BE2C (cell line): ENCODE measurements around the gene ST6GALNAC3.

Source experiments
- DNase-seq: peaks from one replicate; pipeline ENCODE4 v3.0.0-alpha.2; 2020
- H3K27me3 ChIP-seq: fragments of 250-450 bp; sonication (Bioruptor Pico); 2 replicates; pipeline ENCODE4 v1.5.1; 2020; ENCODE audit warnings: mild to moderate bottlenecking
- H3K36me3 ChIP-seq: fragments of 250-450 bp; sonication (Bioruptor Pico); 2 replicates; pipeline ENCODE4 v1.5.1; 2020; ENCODE audit warnings: mild to moderate bottlenecking
- H3K4me1 ChIP-seq: fragments of 250-450 bp; sonication (Bioruptor Pico); 2 replicates; pipeline ENCODE4 v1.5.1; 2020
- H3K4me3 ChIP-seq: 2 replicates; pipeline ENCODE4 v1.5.1; 2011; ENCODE audit warnings: low read depth, low read length
- H3K9me3 ChIP-seq: fragments of 250-450 bp; sonication (Bioruptor Pico); 2 replicates; pipeline ENCODE4 v1.5.1; 2020
- TF ChIP-seq, protein P1 (sequence below): IDR thresholded peaks from 2 replicates; pipeline ENCODE4 v1.5.1; 2012; ENCODE audit warnings: mild to moderate bottlenecking, low read depth, low read length

Gene ST6GALNAC3

DNA sequence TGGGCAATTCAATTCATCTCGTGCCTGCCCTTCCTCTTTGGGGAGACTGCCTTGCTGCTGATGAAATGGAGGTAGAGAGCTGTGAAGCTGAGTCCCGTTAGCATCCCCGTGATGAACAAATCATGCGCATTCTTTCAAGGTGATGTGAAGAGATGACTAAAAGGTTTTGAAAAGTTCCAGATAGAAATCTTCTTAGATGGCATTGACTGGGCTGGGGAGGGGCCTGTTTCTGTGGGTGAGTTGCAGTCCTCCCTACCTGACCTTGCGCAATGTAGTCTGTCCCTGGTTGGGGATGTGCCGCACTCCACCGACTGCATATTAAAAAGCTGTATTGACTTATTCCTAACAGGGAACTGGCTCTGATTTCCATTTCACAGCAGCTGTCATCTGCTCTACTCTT is 49.6 kb downstream of the ST6GALNAC3 start:
- no peaks in the 10 kb centered on the region for H3K9me3 ChIP-seq
- no peaks in the 10 kb centered on the region for H3K4me1 ChIP-seq
- no peak for DNase-seq
- H3K27me3 ChIP-seq = no peaks in the 10 kb centered on the region
- no peaks in the 10 kb centered on the region for H3K36me3 ChIP-seq
- H3K4me3 ChIP-seq = no peak overlapping the region
- TF ChIP-seq, protein P1, sequence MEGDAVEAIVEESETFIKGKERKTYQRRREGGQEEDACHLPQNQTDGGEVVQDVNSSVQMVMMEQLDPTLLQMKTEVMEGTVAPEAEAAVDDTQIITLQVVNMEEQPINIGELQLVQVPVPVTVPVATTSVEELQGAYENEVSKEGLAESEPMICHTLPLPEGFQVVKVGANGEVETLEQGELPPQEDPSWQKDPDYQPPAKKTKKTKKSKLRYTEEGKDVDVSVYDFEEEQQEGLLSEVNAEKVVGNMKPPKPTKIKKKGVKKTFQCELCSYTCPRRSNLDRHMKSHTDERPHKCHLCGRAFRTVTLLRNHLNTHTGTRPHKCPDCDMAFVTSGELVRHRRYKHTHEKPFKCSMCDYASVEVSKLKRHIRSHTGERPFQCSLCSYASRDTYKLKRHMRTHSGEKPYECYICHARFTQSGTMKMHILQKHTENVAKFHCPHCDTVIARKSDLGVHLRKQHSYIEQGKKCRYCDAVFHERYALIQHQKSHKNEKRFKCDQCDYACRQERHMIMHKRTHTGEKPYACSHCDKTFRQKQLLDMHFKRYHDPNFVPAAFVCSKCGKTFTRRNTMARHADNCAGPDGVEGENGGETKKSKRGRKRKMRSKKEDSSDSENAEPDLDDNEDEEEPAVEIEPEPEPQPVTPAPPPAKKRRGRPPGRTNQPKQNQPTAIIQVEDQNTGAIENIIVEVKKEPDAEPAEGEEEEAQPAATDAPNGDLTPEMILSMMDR = no peak

DNA sequence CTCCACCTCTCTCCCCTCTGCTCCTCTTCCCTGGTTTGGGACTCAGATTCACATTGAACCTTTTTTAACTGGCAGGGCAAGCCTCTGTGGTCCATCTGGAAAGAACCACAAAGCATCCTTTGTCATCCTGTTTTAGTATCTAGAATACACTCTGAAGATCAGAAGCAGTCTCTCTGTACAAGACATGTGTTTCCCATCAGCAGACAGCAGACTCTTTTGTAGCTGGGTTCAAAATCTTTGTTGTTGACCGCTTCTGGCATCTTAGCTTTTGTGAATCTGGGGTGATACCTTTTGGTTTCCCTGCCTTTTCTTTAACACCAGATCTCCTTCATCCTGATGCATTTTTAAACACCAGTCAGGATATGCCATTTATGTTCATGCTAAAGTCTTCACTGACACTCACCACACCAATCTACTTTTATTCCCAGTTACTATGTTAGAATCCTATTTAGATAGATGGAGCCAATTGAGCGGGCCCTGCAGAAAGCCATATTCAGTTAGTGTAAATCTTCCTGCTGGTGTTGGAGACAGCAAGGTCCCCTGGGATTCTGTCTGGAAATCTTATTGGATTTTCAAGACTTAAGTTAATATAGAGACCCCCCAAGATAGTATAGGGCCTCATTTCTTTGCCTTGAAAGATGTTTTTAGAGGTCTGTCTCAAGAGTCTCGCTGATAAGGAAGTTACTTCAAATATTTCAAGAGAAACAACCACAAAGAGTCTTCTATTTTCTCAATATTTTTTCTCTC is 51.1 kb downstream of the ST6GALNAC3 start:
- Histone ChIP-seq H3K9me3 (no peaks in the 10 kb centered on the region), H3K4me3 (no peak overlapping the region), H3K36me3 (no peaks in the 10 kb centered on the region), H3K27me3 (no peaks in the 10 kb centered on the region), H3K4me1 (no peaks in the 10 kb centered on the region)
- TF ChIP-seq, protein P1 = no peak
- DNase-seq = no peak

DNA sequence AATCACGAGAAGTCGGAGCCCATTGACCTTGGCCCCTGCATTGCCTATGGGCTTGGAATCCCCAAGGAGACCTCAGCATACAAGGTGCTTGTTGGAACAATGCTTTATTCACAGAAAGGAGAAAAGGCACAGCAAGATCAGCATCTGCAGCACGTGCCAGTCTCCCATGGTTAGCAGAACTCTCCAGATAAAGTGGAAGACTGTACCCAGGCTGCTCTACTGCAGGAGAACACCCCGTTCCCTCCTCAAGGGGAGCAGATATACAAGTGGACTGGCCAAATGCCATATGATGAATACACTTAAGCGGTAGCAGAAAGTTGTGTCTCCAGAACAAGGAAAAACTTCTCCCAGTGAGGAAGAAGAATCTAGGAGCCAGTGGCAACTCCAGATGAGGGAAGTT is 53.5 kb downstream of the ST6GALNAC3 start:
- no peaks in the 10 kb centered on the region for H3K4me1 ChIP-seq
- no peaks in the 10 kb centered on the region for H3K36me3 ChIP-seq
- H3K27me3 ChIP-seq = no peaks in the 10 kb centered on the region
- no peak for DNase-seq
- TF ChIP-seq, protein P1 = no peak
- no peak overlapping the region for H3K4me3 ChIP-seq
- no peaks in the 10 kb centered on the region for H3K9me3 ChIP-seq

DNA sequence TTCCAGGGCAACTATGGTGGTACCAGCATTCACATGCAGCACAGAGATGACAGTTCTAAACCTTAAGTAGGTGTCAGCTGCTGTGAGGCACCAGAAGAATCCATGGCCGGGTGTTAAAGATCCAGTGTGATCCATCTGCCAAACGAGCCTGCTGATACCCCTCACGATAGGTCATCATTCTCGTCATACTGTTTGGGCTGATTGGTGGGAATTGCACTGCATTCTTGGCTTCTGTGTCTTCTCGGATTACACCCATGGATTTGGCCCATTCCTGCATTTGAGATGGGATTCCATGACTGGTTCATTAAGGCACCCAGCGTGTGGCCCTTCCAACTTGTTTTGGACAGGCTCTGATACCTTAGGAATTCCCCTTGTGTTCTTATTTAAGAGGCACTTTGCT is 55.2 kb downstream of the ST6GALNAC3 start:
- H3K36me3 ChIP-seq = no peaks in the 10 kb centered on the region
- H3K27me3 ChIP-seq = no peaks in the 10 kb centered on the region
- H3K4me3 ChIP-seq = no peak overlapping the region
- no peaks in the 10 kb centered on the region for H3K9me3 ChIP-seq
- no peak for DNase-seq
- no peaks in the 10 kb centered on the region for H3K4me1 ChIP-seq
- TF ChIP-seq, protein P1 = no peak

DNA sequence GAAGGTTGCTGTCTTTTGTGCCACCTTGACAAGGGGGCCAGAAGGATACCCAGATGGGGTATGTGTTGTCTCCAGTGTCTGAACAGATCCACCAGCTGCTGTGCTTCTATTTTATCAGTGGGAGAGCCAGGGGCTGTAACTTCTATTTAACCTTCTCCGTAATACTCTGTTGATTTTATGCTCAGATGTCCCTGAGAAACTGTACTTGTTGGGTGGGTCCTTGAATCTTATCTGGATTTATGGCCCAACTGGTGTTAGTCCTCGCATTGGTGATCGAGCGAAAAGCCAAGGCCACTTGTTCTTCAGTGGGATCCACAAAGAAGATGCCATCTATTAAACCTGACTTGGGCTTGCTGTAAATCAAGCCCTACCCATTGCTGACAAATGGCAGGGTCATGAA is 56.4 kb downstream of the ST6GALNAC3 start:
- H3K4me1 ChIP-seq = no peaks in the 10 kb centered on the region
- no peaks in the 10 kb centered on the region for H3K9me3 ChIP-seq
- DNase-seq = no peak
- H3K4me3 ChIP-seq = no peak overlapping the region
- H3K27me3 ChIP-seq = no peaks in the 10 kb centered on the region
- TF ChIP-seq, protein P1 = no peak
- H3K36me3 ChIP-seq = no peaks in the 10 kb centered on the region

DNA sequence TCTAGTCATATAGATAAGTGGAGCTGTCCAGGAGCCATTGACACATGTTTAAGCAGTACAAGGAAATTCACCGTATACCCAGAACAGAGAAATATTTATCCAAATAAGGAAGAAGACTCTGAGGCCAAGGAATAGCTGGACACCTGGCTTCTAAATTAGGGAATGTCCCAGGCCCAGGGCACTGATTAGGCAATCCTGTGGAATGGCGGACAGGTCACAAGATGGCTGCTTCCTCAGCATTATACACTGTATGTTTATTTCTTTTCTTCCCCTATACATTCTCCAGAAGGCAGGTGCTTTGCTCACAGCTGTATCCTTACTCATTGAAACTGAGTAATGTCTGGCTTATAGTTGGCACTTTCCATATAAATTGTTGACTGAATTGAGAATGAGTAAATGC is 59.4 kb downstream of the ST6GALNAC3 start:
- TF ChIP-seq, protein P1 = no peak

More for the DNA sequence above, 59.4 kb downstream of the ST6GALNAC3 start:
- no peak for DNase-seq
- no peaks in the 10 kb centered on the region for H3K9me3 ChIP-seq
- no peaks in the 10 kb centered on the region for H3K27me3 ChIP-seq
- no peaks in the 10 kb centered on the region for H3K36me3 ChIP-seq
- H3K4me1 ChIP-seq = no peaks in the 10 kb centered on the region
- no peak overlapping the region for H3K4me3 ChIP-seq
